Brain microvascular endothelial cell (primary cell): ENCODE data around the gene SCUBE3.

ENCODE experiments used
- DNase-seq: peaks from one replicate; pipeline ENCODE4 v3.0.0-alpha.2; 2020
- H3K27ac ChIP-seq: fragments of 250-450 bp; sonication (Bioruptor Pico); 2 replicates; pipeline ENCODE4 v1.5.1; 2020; ENCODE audit warnings: mild to moderate bottlenecking, moderate library complexity
- H3K27me3 ChIP-seq: fragments of 250-450 bp; sonication (Bioruptor Pico); replicated peaks from 2 replicates; pipeline ENCODE4 v1.5.1; 2020; ENCODE audit warnings: mild to moderate bottlenecking
- H3K36me3 ChIP-seq: fragments of 250-450 bp; sonication (Bioruptor Pico); replicated peaks from 2 replicates; pipeline ENCODE4 v1.5.1; 2020; ENCODE audit warnings: mild to moderate bottlenecking
- H3K4me3 ChIP-seq: 2 replicates; pipeline ENCODE4 v1.5.1; 2011; ENCODE audit warnings: low read depth, mild to moderate bottlenecking, control low read depth, low read length, moderate library complexity
- in situ Hi-C: cut with HindIII; loops from 2 replicates; pipeline ENCODE4 v1.10.0; 2017; ENCODE audit warnings: low sequenced_read_pairs, low pct_ligation_motif_present
- TF ChIP-seq, protein P1 (sequence below): IDR thresholded peaks from 2 replicates; pipeline ENCODE4 v1.5.1; 2011; ENCODE audit warnings: low read depth, mild to moderate bottlenecking, moderate library complexity, low read length, control low read depth, inconsistent platforms; ENCODE audit errors: missing control alignments

The SCUBE3 gene

DNA sequence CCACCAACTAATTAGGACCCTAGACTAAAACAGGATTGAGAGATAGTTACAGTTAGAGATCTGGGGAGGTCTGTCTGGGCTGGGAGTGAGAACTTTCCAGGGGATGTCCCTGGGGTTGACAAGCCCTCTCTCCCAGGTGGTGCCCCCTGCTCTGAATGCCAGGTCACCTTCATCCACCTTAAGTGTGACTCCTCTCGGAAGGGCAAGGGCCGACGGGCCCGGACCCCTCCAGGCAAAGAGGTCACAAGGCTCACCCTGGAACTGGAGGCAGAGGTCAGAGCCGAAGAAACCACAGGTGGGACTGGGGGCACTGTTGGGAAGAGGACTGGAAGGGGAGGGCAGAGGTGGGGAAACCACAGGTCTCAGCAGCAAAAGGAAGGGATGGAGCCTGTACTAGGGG is 28.7 kb downstream of the SCUBE3 start:
- in situ Hi-C loops: loop anchor here (25.0 kb wide), 2 partner anchors 105 to 255 kb away; partner anchors contain the start of gene TCP11
- DNase-seq: no peak
- TF ChIP-seq, protein P1, sequence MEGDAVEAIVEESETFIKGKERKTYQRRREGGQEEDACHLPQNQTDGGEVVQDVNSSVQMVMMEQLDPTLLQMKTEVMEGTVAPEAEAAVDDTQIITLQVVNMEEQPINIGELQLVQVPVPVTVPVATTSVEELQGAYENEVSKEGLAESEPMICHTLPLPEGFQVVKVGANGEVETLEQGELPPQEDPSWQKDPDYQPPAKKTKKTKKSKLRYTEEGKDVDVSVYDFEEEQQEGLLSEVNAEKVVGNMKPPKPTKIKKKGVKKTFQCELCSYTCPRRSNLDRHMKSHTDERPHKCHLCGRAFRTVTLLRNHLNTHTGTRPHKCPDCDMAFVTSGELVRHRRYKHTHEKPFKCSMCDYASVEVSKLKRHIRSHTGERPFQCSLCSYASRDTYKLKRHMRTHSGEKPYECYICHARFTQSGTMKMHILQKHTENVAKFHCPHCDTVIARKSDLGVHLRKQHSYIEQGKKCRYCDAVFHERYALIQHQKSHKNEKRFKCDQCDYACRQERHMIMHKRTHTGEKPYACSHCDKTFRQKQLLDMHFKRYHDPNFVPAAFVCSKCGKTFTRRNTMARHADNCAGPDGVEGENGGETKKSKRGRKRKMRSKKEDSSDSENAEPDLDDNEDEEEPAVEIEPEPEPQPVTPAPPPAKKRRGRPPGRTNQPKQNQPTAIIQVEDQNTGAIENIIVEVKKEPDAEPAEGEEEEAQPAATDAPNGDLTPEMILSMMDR: no peak
- H3K36me3 ChIP-seq: peaks cover 14% of the 10 kb centered on the region
- H3K27ac ChIP-seq: no peak overlapping the region
- no peaks in the 10 kb centered on the region for H3K27me3 ChIP-seq
- no peak overlapping the region for H3K4me3 ChIP-seq

DNA sequence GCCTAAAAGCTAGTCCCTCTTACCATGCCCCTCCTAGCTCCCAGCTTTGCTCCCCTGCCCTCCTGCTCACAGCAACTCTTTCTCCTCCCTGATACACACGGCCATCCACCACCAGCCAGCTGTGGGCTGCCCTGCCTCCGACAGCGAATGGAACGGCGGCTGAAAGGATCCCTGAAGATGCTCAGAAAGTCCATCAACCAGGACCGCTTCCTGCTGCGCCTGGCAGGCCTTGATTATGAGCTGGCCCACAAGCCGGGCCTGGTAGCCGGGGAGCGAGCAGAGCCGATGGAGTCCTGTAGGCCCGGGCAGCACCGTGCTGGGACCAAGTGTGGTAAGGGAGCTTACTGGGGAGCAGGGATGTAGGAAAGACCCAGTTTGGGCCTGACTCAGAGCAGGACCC is 29.1 kb downstream of the SCUBE3 start:
- H3K4me3 ChIP-seq: no peak overlapping the region
- TF ChIP-seq, protein P1: no peak
- no peaks in the 10 kb centered on the region for H3K27me3 ChIP-seq
- H3K27ac ChIP-seq: no peak overlapping the region
- peaks cover 14% of the 10 kb centered on the region for H3K36me3 ChIP-seq
- in situ Hi-C loops: loop anchor here (25.0 kb wide), 2 partner anchors 106 to 256 kb away; partner anchors contain the start of gene TCP11
- no peak for DNase-seq

DNA sequence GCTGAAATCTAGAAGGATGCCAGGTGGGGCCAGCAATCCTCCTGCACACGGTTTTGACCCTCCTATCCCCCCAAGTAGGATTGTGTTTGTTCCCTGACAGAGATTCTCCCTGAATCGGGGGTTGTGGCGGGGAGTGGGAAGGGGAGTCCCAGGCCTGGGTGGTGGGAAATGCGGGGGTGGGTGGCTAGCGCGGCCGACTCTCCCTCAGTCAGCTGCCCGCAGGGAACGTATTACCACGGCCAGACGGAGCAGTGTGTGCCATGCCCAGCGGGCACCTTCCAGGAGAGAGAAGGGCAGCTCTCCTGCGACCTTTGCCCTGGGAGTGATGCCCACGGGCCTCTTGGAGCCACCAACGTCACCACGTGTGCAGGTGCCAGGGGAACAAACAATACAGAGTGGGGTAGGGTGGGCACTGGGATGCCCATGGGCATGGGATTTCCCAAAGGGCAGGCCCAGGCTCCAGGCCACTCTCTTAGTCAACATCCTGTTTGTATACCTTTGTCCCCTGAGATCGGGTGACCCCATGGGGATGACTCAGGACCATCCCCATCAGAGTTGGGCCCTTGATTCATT is 29.7 kb downstream of the SCUBE3 start:
- peaks cover 14% of the 10 kb centered on the region for H3K36me3 ChIP-seq
- DNase-seq: no peak
- H3K27ac ChIP-seq: no peak overlapping the region
- H3K27me3 ChIP-seq: no peaks in the 10 kb centered on the region
- TF ChIP-seq, protein P1: no peak
- no peak overlapping the region for H3K4me3 ChIP-seq
- in situ Hi-C loops: loop anchor here (25.0 kb wide), 2 partner anchors 106 to 256 kb away; partner anchors contain the start of gene TCP11

DNA sequence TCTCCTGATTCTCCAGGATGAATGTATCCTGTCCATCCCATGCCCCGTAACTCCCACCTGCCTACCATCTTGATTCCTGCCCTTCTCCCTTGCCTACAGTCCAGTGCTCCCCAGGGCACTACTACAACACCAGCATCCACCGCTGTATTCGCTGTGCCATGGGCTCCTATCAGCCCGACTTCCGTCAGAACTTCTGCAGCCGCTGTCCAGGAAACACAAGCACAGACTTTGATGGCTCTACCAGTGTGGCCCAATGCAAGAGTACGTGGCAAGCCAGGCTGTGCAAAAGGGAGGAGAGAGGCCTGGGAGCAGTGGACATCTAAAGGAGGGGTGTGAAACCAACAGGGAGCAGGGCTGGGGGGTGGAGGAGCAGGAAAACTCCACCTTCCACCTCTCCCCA is 30.8 kb downstream of the SCUBE3 start:
- TF ChIP-seq, protein P1: no peak
- Histone ChIP-seq H3K27me3 (no peaks in the 10 kb centered on the region), H3K27ac (no peak overlapping the region), H3K36me3 (peaks cover 14% of the 10 kb centered on the region), H3K4me3 (no peak overlapping the region)
- no peak for DNase-seq
- in situ Hi-C loops: loop anchor here (25.0 kb wide), 2 partner anchors 107 to 257 kb away; partner anchors contain the start of gene TCP11

DNA sequence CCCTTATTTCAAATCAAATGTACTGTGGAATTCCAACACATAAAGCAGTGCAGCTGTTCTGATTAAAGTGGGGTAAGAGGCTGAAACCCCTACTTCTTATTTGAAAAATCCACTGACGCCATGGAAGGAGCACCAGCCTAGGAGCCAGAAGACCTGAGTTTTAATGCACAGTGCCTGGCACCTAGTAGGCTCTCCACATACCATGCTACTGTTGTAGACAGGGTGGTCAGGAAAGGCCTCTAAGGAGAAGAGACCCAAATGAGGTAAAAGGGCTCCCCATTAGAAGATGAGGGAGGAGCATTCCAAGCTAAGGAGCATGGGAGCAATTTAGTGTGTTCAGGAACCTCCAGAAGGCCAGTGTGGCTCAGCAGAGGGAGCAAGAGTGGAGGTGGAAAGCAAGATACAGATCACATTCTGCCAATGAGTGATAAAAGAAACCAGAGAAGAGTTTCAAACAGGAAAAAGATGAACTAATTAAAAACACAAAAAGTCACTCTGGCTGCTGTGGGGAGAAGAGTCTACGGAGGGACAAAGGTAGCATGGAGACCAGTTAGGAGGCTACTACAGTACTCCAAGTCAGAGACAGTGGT is 34.0 kb downstream of the SCUBE3 start:
- peaks cover 9% of the 10 kb centered on the region for H3K36me3 ChIP-seq
- TF ChIP-seq, protein P1: no peak
- no peak overlapping the region for H3K27ac ChIP-seq
- in situ Hi-C loops: loop anchor here (25.0 kb wide), 2 partner anchors 110 to 260 kb away; partner anchors contain the start of gene TCP11
- no peaks in the 10 kb centered on the region for H3K27me3 ChIP-seq
- no peak overlapping the region for H3K4me3 ChIP-seq
- DNase-seq: no peak
